ENCODE measurements around the gene MACROD2. TPM values are rescaled to one million over a fixed set of nuclear protein-coding genes. Genes with fewer than 3 reads are reported as not detected.

The MACROD2 gene
- total RNA-seq, 6 experiments from 2014 or later = 0.05 to 0.57 (median 0.11) TPM; not detected in 1

DNA sequence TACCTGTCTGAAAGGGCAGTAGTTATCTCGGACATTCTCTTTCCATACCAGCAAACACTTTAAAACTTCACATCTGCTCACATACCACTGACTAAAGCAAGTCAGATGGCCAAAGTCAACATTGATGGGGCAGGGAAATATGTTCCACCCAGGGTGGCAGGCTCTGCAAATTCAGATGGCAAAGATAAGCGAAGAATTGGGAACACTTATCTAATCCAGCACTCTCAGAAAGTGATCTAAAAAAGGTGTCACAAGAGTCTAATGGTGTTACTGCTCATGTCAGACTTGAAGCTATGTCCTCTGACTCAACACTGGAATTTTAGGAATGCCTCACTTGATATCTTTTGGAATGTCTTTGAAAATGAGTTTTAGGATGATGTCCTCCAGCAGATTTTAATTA is 1491.7 kb downstream of the MACROD2 start:
- H3K9me3 Mint-ChIP-seq = peaks cover 53% of the 10 kb centered on the region
- H3K27ac Mint-ChIP-seq = no peak overlapping the region
- no peak overlapping the region for H3K4me3 Mint-ChIP-seq
- no peaks in the 10 kb centered on the region; the same call in 1 of the 2 replicates for H3K27me3 Mint-ChIP-seq (ENCODE audit: insufficient read depth)
- no peaks in the 10 kb centered on the region for H3K36me3 Mint-ChIP-seq (ENCODE audit: low read depth)
- DNase-seq = no peak
- TF ChIP-seq, protein P1, sequence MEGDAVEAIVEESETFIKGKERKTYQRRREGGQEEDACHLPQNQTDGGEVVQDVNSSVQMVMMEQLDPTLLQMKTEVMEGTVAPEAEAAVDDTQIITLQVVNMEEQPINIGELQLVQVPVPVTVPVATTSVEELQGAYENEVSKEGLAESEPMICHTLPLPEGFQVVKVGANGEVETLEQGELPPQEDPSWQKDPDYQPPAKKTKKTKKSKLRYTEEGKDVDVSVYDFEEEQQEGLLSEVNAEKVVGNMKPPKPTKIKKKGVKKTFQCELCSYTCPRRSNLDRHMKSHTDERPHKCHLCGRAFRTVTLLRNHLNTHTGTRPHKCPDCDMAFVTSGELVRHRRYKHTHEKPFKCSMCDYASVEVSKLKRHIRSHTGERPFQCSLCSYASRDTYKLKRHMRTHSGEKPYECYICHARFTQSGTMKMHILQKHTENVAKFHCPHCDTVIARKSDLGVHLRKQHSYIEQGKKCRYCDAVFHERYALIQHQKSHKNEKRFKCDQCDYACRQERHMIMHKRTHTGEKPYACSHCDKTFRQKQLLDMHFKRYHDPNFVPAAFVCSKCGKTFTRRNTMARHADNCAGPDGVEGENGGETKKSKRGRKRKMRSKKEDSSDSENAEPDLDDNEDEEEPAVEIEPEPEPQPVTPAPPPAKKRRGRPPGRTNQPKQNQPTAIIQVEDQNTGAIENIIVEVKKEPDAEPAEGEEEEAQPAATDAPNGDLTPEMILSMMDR (IDR thresholded peaks at IDR 0.05) = no peak
- no peaks in the 10 kb centered on the region for H3K4me1 Mint-ChIP-seq (ENCODE audit: low read depth)

DNA sequence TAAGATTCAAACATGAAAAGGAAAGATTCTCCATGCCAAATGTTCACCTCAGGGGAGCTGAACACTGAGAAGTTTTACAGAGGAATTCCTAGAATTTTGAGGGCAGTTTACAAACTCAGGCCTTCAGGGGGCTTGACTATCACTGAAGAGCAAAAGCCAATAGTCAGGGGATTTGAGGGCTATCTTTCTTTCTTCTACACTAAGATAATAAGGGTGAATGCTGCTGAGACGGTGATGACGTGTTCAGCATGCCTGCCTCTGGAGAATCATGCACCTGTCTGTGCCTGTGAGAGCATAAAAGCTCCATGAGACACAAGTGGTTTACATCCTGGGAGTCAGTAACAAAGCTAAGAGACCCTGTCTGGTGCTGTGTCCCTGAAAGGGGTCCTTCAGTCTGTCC is 1492.4 kb downstream of the MACROD2 start:
- Mint-ChIP-seq H3K36me3 (ENCODE audit: low read depth) (no peaks in the 10 kb centered on the region), H3K4me1 (ENCODE audit: low read depth) (no peaks in the 10 kb centered on the region), H3K27ac (no peak overlapping the region), H3K9me3 (peaks cover 59% of the 10 kb centered on the region), H3K27me3 (ENCODE audit: insufficient read depth) (no peaks in the 10 kb centered on the region; the same call in 1 of the 2 replicates), H3K4me3 (no peak overlapping the region)
- TF ChIP-seq, protein P1 (IDR thresholded peaks at IDR 0.05) = no peak
- no peak for DNase-seq

DNA sequence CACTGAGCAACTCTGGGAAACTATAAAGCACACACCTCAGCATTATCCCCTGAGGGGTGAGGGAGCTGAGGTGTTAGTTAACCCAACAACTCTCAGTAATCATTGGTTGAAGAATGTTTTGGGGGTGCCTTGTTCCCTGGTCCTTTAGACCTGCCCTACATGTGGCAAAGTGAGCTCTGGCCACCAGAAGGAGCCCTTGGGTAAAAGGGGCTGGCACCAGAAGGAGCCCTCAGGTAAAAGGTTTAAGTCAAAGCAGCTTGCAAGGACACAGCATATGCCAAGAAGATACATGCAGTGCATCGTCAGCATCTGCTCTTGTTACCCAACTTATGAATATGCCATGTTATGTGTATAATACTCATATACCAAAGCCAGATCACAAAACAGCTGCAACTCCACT is 1496.3 kb downstream of the MACROD2 start:
- DNase-seq = no peak
- H3K27ac Mint-ChIP-seq = no peak overlapping the region
- H3K27me3 Mint-ChIP-seq (ENCODE audit: insufficient read depth) = no peaks in the 10 kb centered on the region; the same call in 1 of the 2 replicates
- no peak overlapping the region for H3K4me3 Mint-ChIP-seq
- H3K4me1 Mint-ChIP-seq (ENCODE audit: low read depth) = no peaks in the 10 kb centered on the region
- no peaks in the 10 kb centered on the region for H3K36me3 Mint-ChIP-seq (ENCODE audit: low read depth)
- TF ChIP-seq, protein P1 (IDR thresholded peaks at IDR 0.05) = peak; percentile 17; the same call in 1 of the 2 replicates
- H3K9me3 Mint-ChIP-seq = peaks cover 58% of the 10 kb centered on the region

DNA sequence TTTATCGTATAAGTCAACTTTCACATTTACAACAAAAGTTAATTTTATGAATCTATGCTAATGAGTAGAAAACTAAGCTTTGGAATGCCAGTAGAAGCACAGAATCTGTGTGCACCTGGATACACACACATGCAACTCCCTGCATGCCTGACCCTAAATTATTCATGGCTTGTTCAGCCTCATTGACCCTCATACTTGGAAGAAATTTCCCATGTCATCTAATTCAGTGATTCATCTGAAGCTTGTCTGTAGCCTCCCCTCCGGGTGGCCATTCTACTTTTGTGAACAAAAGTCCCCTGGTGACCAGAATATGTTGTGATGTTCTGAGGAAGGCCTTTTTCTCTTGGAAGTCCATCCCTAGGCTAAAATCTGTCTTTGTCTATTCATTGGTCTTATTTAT is 1499.5 kb downstream of the MACROD2 start:
- no peaks in the 10 kb centered on the region for H3K36me3 Mint-ChIP-seq (ENCODE audit: low read depth)
- H3K4me3 Mint-ChIP-seq = no peak overlapping the region
- no peaks in the 10 kb centered on the region; the same call in none of the 2 replicates for H3K27me3 Mint-ChIP-seq (ENCODE audit: insufficient read depth)
- no peak overlapping the region for H3K27ac Mint-ChIP-seq
- no peak for DNase-seq
- H3K9me3 Mint-ChIP-seq = peaks cover 49% of the 10 kb centered on the region
- TF ChIP-seq, protein P1 (IDR thresholded peaks at IDR 0.05) = no peak
- H3K4me1 Mint-ChIP-seq (ENCODE audit: low read depth) = no peaks in the 10 kb centered on the region

DNA sequence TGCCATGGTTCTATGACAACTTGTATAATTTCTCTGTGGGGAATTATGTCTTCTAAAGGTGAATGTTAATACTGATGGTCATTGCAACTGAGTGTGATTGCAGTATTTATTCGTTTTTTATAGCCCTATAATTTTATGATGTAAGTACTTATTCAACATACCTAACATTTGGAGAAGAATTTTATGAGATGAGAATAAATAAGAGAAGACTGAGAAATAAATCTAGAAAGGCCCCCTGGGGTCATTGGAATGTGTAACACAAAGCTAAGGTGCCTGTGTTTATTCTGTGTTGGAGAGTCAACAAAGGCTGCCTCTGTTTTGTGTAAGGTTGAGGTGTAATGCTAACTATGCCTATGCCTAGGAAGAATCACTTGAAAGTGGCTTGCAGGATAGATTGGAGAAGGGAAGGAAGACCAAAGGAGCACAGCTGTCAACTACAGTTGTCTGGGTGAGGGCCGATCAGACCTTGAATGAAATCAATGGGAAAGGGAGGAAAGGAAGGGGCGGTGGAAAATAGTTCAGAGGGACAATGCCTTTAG is 1501.3 kb downstream of the MACROD2 start:
- Mint-ChIP-seq H3K4me3 (no peak overlapping the region), H3K27ac (no peak overlapping the region), H3K36me3 (ENCODE audit: low read depth) (no peaks in the 10 kb centered on the region), H3K4me1 (ENCODE audit: low read depth) (no peaks in the 10 kb centered on the region), H3K27me3 (ENCODE audit: insufficient read depth) (no peaks in the 10 kb centered on the region; the same call in 1 of the 2 replicates), H3K9me3 (peaks cover 44% of the 10 kb centered on the region)
- DNase-seq = no peak
- TF ChIP-seq, protein P1 (IDR thresholded peaks at IDR 0.05) = no peak
